NCI-H82 (cell line): Measurements from ENCODE around the gene ZACN.

Source experiments
- DNase-seq: peaks from one replicate; lab custom pipeline; 2025; lab: John Stamatoyannopoulos, UW

Gene ZACN

GRCh38 chr17:76103274-76104139, 24.5 kb downstream of the ZACN start, which contains the start of gene EXOC7:
EXOC7 (minus strand) TSS chr17:76103787; CDS start chr17:76103692, 95 bp downstream.
- DNase-seq: peak; percentile 97

- no peak for DNase-seq
Observed at GRCh38 chr17:76104140-76104895, 25.3 kb downstream of the ZACN start.

- no peak for DNase-seq
Observed at GRCh38 chr17:76104896-76105231, 25.9 kb downstream of the ZACN start.

GRCh38 chr17:76106703-76107102, 27.7 kb downstream of the ZACN start:
- no peak for DNase-seq

DNA sequence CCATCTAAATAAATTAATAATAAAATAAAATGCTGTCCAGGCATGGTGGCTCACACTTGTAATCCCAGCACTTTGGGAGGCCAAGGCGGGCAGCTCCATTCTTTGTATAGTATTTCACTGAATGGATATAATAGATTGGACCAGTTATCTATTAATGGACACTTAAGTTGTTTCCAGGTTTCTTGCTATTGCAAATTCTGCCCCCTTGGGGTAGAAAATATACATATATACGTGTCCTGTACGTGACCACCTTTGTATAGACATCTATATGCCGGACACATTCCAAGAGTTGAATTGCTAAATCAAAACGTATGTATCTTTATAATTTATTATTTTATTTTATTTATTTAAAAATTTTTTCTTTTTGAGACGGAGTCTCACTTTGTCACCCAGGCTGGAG, 28.5 kb downstream of the ZACN start:
- DNase-seq: peak; percentile 54

GRCh38 chr17:76111956-76112355, 33.0 kb downstream of the ZACN start:
- DNase-seq: no peak

DNA sequence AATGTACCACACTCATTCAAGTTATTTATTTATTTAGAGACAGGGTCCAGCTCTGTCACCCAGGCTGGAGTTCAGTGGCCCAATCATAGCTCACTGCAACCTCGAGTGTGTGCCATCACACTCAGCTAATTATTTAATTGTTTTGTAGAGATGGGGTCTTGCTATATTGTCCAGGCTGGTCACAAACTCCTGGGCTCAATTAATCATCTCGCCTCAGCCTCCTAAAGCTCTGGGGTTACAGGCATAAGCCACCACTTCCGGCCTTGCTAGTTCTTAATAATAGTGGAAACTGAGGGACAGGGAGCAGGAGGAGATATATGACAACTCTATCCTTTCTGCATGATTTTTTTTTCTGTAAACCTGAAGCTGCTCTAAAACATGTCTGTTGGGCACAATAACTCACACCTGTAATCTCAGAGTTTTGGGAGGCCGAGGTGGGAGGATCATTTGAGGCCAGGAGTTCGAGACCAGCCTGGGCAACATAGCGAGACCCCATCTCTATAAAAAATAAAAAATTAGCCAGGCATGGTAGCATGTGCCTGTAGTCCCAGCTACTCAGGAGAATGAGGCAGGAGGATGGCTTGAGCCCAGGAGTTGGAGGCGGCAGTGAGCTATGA, 36.3 kb downstream of the ZACN start:
- DNase-seq: no peak

- no peak for DNase-seq
Observed at GRCh38 chr17:76119409-76120371, 40.7 kb downstream of the ZACN start.

DNA sequence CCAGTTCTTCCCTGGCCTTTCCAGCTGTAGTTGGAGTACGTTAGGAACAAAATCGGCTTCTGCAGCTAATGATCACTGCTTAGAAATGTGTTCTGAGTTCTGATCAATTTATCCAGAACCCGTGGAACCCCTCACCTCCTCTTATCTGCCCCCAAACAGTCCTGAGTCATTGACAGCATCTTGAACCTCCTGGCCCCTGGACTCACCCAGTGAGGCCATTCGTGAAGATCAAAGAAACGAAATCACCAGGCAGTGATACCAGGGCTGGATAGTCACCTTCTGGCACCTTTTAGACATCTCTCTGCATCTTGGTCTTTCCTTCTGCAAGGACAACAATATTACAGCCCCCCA, 41.7 kb downstream of the ZACN start:
- no peak for DNase-seq

- no peak for DNase-seq
Observed at GRCh38 chr17:76121932-76122430, 43.0 kb downstream of the ZACN start.

DNA sequence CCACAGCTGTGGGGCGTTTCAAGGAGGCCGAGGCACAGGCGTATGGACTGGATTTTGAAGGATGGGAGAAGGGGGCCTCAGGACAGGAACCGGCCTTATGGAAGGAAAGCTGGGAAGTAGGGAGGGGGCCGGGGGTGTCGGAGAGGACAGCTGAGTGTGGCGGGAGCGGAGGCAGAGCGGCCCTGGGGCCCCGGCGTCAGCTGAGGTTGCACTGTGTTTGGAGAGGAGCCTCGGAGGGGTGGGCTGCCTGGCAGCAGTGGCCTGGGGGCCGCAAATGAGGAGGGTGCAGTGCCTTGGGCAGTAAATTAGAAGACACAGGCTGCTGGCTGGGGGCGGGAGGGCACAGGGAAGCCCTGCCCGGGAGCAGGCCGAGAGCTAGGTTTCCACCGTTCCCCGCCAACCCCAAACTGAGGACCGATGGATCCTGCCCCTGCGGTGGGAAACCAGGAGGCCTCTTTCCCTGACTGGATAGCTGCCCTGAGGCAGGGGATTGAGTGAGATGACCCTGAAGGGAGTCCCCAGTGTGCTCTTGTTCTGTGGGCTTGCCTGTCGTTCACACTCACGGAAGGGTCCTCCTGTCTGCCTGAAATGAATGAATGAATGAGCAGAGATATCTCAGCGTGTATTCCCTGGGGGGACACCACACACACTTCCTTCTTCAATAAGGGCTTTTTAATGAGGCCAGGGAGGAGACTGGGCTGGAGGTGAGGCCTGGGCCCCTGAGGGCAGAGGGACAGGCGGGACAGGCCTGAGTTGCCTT, 43.6 kb downstream of the ZACN start:
- DNase-seq: no peak

GRCh38 chr17:76123191-76123499, 44.2 kb downstream of the ZACN start:
- no peak for DNase-seq

GRCh38 chr17:76123749-76124581, 45.0 kb downstream of the ZACN start:
- no peak for DNase-seq

DNA sequence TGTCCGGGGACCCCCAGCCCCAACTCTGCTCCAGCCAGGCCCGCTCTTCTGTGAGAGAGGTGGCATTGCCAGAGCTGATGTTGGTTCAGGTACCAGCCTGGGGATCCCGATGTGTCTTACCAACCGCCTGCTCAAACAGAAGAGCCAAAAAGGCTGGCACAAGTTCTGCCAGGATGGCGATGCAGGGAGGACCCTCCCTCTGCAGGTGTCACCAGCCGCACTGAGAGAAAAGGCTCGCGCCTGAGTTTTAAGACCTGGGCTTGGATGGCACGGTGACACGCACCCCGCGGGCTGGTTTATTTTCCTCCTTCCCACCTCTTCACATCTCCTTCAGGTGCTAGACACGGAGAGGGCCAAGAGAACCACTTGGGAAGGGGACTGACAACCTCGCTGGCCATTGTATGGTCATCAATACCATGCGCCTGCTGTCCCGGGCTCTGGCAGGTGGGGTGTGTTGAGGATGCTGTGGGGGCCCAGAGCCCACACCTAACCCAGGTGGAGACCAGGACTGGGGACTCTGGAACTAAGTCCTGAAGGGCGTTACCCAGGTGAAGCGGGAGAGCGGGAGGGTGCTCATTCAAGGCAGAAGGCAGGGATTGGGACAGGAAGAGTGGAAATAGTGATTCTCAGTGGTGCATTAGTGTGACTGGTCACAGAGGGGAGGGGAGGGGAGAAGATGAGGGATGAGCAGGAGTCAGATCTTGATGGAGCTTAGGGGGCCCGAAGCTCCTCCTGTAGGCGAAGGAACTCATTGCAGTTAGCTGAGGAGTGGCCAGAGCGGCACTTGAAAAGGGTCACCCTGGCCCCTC, 45.8 kb downstream of the ZACN start:
- peak; percentile 67 for DNase-seq

GRCh38 chr17:76125391-76125675, 46.4 kb downstream of the ZACN start:
- no peak for DNase-seq

GRCh38 chr17:76125922-76126321, 46.9 kb downstream of the ZACN start:
- DNase-seq: no peak

GRCh38 chr17:76130473-76130872, 51.5 kb downstream of the ZACN start:
- no peak for DNase-seq

DNA sequence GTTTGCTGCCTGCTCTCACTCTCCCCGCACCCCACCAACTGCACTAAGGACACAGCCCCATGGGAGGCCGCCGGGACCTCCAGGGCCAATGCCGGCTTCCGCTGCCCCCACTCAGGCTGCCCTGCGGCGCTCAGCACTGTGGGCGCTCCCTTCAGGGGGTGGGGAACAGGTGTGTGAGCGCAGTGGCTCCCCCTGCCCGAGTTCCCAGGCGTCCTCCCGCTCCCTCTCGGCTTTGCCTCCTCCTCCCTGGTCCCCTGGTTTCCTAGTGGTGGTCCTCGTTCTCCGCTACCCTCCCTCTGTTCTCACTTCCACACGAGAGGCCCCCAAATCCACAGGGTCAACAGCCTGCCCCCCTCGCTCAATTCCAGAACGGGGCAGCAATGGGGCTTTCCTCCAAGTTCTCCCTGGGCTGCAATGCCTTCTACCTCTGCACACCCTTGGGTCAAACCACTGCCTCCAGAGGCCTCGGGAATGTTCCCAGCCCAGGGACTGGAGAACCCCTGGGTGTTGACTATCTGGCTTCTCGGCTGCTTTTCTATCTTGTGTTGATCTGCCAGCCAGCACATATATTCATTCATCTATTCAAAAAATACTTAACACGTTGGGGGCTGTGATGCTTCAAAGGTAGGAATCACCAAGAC, 52.2 kb downstream of the ZACN start:
- no peak for DNase-seq
